Measurements from ENCODE around the gene RCAN1. TPM values are rescaled to one million over a fixed set of nuclear protein-coding genes. Genes with fewer than 3 reads are reported as not detected.

Gene RCAN1
- total RNA-seq, 1 experiment from 2014 or later: 14.4 TPM

DNA sequence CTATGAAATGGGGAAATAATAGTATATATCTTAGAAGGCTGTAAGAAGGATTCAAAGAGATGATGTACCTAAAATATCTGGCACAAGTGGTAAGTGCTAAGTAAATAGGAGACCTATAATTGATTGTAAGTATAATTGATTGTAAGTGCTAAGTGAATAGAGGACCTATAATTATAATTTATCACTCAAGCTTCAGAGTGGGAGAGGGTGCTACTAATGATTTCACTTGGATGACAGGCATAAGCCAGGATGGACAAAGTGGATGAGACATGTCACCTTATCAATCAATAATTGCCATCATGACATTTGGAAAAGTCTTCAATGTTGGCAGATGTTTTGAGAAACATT is 11.2 kb downstream of the RCAN1 start:
- in situ Hi-C loops (cut with HindIII; ENCODE audit: low sequenced_read_pairs): no loop called here
- no peak for DNase-seq (ENCODE audit: low spot score)

- DNase-seq (ENCODE audit: low spot score): peak; percentile 87
- in situ Hi-C loops (cut with HindIII; ENCODE audit: low sequenced_read_pairs): no loop called here
Observed at GRCh38 chr21:34603002-34603709, 11.8 kb downstream of the RCAN1 start.

GRCh38 chr21:34602061-34602460 is 12.9 kb downstream of the RCAN1 start:
- in situ Hi-C loops (cut with HindIII; ENCODE audit: low sequenced_read_pairs): no loop called here
- DNase-seq (ENCODE audit: low spot score): no peak

- in situ Hi-C loops (cut with HindIII; ENCODE audit: low sequenced_read_pairs): no loop called here
- no peak for DNase-seq (ENCODE audit: low spot score)
Observed at GRCh38 chr21:34599534-34600101, 15.3 kb downstream of the RCAN1 start.

DNA sequence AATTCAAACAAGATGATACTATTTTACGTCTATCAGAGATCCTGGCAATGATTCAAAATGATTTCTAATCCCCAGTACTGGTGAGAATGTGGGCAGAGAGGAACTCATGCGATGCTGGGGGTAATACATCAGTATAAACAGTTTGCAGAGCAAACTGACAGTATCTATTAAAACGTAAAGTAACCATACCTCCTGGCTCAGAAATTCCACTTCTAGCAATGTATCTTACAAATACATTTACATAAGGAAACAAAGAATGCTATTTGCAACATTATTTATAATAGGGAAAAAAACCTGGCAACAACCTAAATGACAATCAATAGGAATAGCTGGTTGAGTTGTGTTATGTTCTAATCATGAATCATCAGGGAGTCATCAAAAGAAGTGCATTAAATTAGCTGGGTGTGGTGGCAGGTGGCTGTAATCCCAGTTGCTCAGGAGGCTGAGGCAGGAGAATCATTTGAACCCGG is 15.9 kb downstream of the RCAN1 start:
- in situ Hi-C loops (cut with HindIII; ENCODE audit: low sequenced_read_pairs): no loop called here
- no peak for DNase-seq (ENCODE audit: low spot score)

GRCh38 chr21:34597406-34597805 is 17.5 kb downstream of the RCAN1 start:
- no peak for DNase-seq (ENCODE audit: low spot score)
- in situ Hi-C loops (cut with HindIII; ENCODE audit: low sequenced_read_pairs): no loop called here

- DNase-seq (ENCODE audit: low spot score): no peak
Observed at GRCh38 chr21:34596561-34597271, 18.2 kb downstream of the RCAN1 start.

DNA sequence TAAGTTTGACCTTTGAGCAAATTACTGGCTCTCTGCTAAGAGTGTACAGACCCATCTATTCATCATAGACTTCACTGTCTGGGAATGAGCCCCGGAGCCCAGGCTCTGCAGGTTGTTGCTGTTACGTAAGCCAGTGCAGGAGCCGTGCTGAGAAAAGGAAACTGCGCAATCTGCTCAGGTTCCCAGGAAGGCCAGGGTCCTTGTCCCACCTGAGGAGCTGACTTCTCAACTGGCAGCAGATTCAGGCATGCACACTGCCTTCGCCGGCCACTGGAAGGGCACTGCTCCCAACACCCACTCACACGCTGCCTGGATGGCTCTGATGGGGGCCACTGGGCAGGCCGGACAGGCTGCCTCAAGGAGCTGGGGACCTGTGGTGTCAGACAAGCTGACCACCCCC is 19.5 kb downstream of the RCAN1 start:
- peak; percentile 81 for DNase-seq (ENCODE audit: low spot score)
- in situ Hi-C loops (cut with HindIII; ENCODE audit: low sequenced_read_pairs): no loop called here

More at GRCh38 chr21:34596561-34597271, 18.2 kb downstream of the RCAN1 start:
- in situ Hi-C loops (cut with HindIII; ENCODE audit: low sequenced_read_pairs): no loop called here

DNA sequence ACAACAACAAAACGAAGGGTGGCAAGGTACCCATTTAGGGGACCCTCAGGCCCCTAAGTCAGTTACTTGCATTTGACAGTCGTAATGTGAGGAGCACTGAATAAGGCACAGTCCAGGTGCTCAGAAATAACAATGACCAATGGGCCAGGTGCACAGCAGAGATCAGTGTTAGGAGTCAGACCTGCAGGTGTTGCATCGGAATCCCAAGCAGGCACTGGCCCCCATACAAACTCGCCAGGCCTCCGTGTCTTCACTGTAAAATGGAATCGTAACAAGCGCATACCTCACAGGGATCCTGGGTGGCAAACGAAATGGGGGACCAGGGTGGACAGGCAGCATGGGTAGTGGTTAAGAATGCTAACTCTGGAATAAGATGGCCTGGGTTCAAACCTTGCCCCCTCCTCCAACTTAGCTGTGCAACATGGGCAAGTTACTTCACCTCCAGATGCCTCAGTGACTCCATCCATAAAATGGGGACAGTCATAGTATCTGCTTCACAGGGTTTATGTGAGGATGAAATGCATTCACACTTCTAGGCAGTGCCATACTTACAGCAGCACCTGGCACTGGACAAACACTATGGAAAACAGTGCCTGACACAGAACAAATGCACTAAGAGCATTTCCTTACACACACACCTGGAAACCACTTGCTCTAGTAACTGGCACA is 20.2 kb downstream of the RCAN1 start:
- in situ Hi-C loops (cut with HindIII; ENCODE audit: low sequenced_read_pairs): no loop called here
- no peak for DNase-seq (ENCODE audit: low spot score)

GRCh38 chr21:34593954-34594531 is 20.9 kb downstream of the RCAN1 start:
- in situ Hi-C loops (cut with HindIII; ENCODE audit: low sequenced_read_pairs): no loop called here
- DNase-seq (ENCODE audit: low spot score): no peak

DNA sequence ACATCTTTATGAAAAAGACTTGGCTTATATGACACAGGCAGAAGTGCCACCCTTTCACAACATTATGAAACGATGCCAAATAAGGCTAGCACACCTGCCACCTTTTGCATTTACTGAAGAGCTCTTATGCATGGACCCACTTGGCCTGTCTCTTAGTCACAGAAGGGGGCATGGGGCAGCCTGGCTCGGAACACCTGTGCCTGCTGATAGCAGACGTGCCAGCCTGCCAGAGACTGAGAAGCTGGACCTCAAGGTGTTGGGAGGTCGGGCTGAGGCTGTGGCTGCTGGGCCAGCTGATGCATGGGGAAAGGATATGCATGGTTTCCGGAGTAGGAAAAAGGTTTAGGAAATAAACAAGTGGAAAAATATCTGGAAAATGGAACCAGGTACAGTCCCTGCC is 21.5 kb downstream of the RCAN1 start:
- DNase-seq (ENCODE audit: low spot score): peak; percentile 69
- in situ Hi-C loops (cut with HindIII; ENCODE audit: low sequenced_read_pairs): no loop called here

DNA sequence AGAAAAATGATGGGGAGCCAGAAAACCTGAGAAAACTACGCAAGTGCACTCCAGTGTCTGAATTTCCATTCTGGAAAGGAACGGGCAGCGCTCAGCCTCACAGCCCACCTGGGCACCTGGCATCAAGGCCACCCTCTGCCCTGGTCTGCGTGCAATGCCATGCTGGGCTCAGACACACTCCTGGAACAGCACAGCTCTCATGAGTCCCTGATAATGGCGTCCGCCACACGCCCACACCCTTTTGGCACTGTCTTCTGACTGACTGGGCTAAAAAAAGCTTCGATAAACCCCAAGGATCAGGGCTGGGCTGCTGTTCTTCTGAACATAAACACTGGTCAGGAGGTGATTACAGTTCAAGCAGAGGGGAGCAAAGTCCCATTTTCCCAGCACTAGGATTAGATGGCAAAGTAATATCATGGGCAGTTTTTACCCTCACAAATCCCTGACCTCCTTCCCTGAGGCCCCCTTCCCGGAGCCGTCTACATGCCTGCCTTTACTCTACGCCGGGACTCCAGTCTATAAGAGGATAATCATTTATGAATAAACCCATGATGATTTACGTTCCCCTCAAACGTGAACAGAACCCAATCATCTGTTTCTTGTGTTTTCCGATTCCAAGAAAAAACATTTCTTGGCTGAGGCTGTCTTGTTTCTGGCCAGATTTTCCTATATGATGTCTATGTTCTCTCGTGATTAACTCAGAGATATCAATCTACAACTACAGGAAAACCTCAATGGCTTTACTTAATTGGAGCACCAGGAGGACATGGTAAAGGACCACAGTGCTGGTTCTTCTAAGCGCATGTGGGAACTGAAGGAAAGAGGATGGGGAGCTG is 22.6 kb downstream of the RCAN1 start:
- in situ Hi-C loops (cut with HindIII; ENCODE audit: low sequenced_read_pairs): no loop called here
- DNase-seq (ENCODE audit: low spot score): peak; percentile 61

DNA sequence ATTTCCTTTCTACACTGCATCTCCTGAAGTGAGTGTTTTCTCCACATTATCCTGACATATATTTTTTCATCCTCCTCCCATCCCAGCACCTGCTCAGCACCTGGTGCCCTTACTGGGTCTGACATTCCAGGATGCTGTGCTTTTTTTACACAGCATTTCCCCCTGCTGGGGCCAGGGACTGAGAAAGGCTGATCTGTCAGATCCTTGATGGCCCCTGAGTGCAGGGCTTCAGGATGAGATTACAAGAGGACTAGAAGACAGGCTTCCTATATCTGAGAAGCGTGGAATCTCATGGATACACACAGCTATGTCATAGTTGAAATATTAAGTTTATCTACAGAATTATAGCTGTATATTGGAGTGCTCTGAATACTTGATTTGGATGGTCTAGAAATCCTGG is 24.4 kb downstream of the RCAN1 start:
- no peak for DNase-seq (ENCODE audit: low spot score)
- in situ Hi-C loops (cut with HindIII; ENCODE audit: low sequenced_read_pairs): no loop called here

- in situ Hi-C loops (cut with HindIII; ENCODE audit: low sequenced_read_pairs): no loop called here
- no peak for DNase-seq (ENCODE audit: low spot score)
Observed at GRCh38 chr21:34589511-34590282, 25.2 kb downstream of the RCAN1 start.

DNA sequence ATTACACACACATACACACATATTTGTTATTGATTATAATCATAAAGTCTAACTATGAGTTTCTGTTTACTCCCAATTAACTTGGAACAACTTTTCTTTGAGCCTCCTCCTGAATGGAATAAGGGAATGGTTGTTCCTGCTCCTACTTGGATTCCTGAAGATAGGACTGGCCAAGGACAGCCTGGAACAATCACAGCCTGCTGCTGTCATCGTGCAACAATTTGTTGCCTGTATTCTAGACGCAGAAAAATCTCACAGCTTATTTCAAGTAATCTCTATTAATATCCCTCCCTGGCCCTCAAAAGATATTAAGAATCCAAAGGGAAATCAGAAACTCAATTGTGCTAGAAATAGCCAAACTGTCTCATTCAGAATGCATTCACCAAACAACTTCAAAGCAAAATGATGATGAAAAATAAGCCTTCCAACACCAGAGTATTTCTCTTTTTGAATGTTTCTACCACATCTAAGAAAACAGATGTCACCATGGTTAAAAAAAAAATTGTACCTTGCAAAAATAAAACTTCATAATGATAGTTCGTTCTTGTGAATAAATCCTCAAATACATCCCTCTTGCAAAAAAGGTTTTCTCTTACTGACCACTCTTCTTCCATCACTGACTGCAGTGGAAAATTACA is 30.9 kb downstream of the RCAN1 start:
- in situ Hi-C loops (cut with HindIII; ENCODE audit: low sequenced_read_pairs): no loop called here
- DNase-seq (ENCODE audit: low spot score): no peak

- in situ Hi-C loops (cut with HindIII; ENCODE audit: low sequenced_read_pairs): no loop called here
- DNase-seq (ENCODE audit: low spot score): no peak
Observed at GRCh38 chr21:34582506-34583150, 32.3 kb downstream of the RCAN1 start.

DNA sequence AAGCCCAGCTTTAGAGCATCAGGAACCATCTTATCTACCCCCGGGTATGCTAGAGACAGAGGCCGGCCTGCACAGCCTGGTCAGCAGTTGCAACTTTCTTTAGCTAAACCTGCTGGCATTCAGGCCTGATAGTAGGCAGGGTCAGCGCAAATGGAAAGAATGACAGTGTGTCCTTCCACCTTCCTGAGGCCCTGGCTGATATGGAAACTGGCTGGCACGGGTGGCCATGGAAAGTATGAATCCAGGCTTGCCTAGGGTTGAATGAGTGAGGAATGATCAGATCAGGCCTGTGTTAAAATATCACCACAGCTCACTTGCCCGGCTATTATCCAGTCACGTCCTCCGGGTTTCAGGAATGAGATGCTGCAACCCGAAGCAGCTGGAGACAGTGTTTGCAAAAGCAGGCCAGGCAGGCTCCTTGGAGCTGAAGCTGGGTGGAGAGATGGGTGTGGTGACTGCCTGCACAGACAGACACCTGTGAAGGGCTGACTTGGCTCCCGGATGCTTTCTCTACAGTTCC is 34.7 kb downstream of the RCAN1 start:
- in situ Hi-C loops (cut with HindIII; ENCODE audit: low sequenced_read_pairs): no loop called here
- DNase-seq (ENCODE audit: low spot score): no peak
